Gastrocnemius medialis (tissue), 4 donors: ENCODE results near the gene SH3BP5. TPM values are rescaled to one million over a fixed set of nuclear protein-coding genes. Genes with fewer than 3 reads are reported as not detected.

ENCODE experiments used
- ATAC-seq, 2 donors: fragments of 150-250 bp; one replicate each; pipeline ENCODE4 v1.9.1; 2016
- DNase-seq, 2 donors: peaks; one replicate each; pipeline ENCODE4 v3.0.0-alpha.2; 2019
- H3K27ac ChIP-seq, 4 donors: fragments of 200-600 bp; sonication (generic); 1 replicate in 1 of 4; 2 replicates in 3 of 4; pipeline ENCODE4 v1.5.1; 2016 to 2018; ENCODE audit warnings: mild to moderate bottlenecking in 2 of 4, moderate library complexity in 1 of 4
- H3K27me3 ChIP-seq, 3 donors: fragments of 200-600 bp; sonication (generic) in 2 of 3; 1 replicate in 1 of 3; 2 replicates in 2 of 3; pipeline versions ENCODE4 v1.5.1 to v1.6.0; 2016 to 2019; ENCODE audit warnings: mild to moderate bottlenecking in 1 of 3, moderate library complexity in 1 of 3
- H3K36me3 ChIP-seq, 2 donors: fragments of 200-600 bp; sonication (generic) in 1 of 2; one replicate each; pipeline ENCODE4 v1.5.1; 2017 to 2018
- H3K4me1 ChIP-seq, 2 donors: fragments of 200-600 bp; sonication (generic) in 1 of 2; one replicate each; pipeline ENCODE4 v1.5.1; 2016 to 2017; ENCODE audit warnings: mild to moderate bottlenecking in 2 of 2
- H3K4me3 ChIP-seq, 4 donors: fragments of 200-600 bp; sonication (generic) in 3 of 4; 1 replicate in 1 of 4; 2 replicates in 3 of 4; pipeline ENCODE4 v1.5.1; 2016 to 2019; ENCODE audit warnings: mild to moderate bottlenecking in 2 of 4
- H3K9me3 ChIP-seq, 3 donors: fragments of 200-600 bp; sonication (generic) in 2 of 3; 1 replicate in 1 of 3; 2 replicates in 2 of 3; pipeline ENCODE4 v1.5.1; 2016 to 2019
- POLR2A ChIP-seq, 2 donors: fragments of 450-650 bp; IDR thresholded peaks; one replicate each; pipeline ENCODE4 v1.6.1; 2017; ENCODE audit warnings: antibody characterized with exemption in 2 of 2, mild to moderate bottlenecking in 2 of 2, moderate library complexity in 2 of 2
- in situ Hi-C, 4 donors: fragments of 200-750 bp; cut with MboI; loops; one replicate each; pipeline versions ENCODE4 v1.15.0 to v1.8.0; 2017; ENCODE audit warnings: low sequenced_read_pairs in 4 of 4
- intact Hi-C: fragments of 100-400 bp; cut with DNase I; formaldehyde crosslinking; loops from one replicate; pipeline ENCODE4 v1.15.1; 2023; ENCODE audit warnings: low total_unique reads
- total RNA-seq, 4 donors: library from RNA; depleted of rRNA; stranded (reverse); fragments of >200 nt; gene quantifications; one replicate each; pipeline versions ENCODE4 v1.1.0 to v1.2.3, GENCODE V29; 2016
- TF ChIP-seq, protein P1 (sequence below), 5 experiments: fragments of 450-650 bp in 3 of 5; fragments of 200-600 bp in 2 of 5; sonication (generic) in 2 of 5; IDR thresholded peaks in 4 of 5; conservative IDR thresholded peaks in 1 of 5; 1 replicate in 4 of 5; 2 replicates in 1 of 5; pipeline ENCODE4 v1.5.1; 2016 to 2019; ENCODE audit warnings: antibody characterized with exemption in 5 of 5, mild to moderate bottlenecking in 3 of 5, moderate library complexity in 3 of 5

Gene SH3BP5
- total RNA-seq, 4 donors from 2014 or later: 31.5 to 111 (median 75.5) TPM

DNA sequence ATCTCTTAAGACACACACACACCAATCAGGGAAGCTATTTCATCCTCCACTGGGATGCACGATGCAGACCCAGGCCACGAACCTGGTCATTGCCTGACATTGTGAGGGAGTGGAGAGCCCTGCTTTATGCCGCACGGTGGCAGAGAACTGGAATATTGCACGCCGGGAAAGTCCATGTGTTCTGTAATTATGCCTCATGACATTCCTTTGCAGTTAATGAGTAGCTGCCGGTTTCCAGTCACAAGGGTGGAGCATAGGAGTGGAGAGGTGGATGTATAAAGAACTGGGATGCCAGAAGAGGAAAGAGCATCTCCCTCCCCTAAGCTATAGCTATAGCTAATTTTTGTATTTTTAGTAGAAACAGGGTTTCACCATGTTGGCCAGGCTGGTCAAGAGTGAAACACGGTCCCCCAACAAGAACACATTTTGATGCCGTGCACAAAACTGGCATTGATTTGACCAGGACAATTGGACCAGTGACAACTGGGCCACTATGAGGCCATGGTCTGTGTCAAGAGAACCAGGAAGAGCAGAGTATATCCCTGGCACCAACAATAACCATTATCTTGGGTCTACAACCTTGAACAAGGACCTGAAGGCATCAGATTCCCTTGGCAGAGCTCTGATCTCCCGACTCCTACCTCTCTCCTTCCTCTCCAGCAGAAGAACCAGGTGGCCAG, 51.4 kb downstream of the SH3BP5 start:
- in situ Hi-C loops (no loop called here), intact Hi-C loops (no loop called here)
- ATAC-seq (no peak), DNase-seq (no peak)
- no peaks in the 10 kb centered on the region for H3K36me3 ChIP-seq
- H3K4me1 ChIP-seq: peaks cover 6 to 15% of the 10 kb centered on the region in 2 donors
- TF ChIP-seq POLR2A (IDR thresholded peaks at IDR 0.05): no peak
- TF ChIP-seq, protein P1, sequence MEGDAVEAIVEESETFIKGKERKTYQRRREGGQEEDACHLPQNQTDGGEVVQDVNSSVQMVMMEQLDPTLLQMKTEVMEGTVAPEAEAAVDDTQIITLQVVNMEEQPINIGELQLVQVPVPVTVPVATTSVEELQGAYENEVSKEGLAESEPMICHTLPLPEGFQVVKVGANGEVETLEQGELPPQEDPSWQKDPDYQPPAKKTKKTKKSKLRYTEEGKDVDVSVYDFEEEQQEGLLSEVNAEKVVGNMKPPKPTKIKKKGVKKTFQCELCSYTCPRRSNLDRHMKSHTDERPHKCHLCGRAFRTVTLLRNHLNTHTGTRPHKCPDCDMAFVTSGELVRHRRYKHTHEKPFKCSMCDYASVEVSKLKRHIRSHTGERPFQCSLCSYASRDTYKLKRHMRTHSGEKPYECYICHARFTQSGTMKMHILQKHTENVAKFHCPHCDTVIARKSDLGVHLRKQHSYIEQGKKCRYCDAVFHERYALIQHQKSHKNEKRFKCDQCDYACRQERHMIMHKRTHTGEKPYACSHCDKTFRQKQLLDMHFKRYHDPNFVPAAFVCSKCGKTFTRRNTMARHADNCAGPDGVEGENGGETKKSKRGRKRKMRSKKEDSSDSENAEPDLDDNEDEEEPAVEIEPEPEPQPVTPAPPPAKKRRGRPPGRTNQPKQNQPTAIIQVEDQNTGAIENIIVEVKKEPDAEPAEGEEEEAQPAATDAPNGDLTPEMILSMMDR (IDR thresholded peaks at IDR 0.05 in 4 of 5, conservative IDR thresholded peaks at IDR 0.05 in 1 of 5): no peak
- no peak overlapping the region for H3K4me3 ChIP-seq
- H3K27me3 ChIP-seq: no peaks in the 10 kb centered on the region
- no peaks in the 10 kb centered on the region for H3K9me3 ChIP-seq
- no peak overlapping the region for H3K27ac ChIP-seq

DNA sequence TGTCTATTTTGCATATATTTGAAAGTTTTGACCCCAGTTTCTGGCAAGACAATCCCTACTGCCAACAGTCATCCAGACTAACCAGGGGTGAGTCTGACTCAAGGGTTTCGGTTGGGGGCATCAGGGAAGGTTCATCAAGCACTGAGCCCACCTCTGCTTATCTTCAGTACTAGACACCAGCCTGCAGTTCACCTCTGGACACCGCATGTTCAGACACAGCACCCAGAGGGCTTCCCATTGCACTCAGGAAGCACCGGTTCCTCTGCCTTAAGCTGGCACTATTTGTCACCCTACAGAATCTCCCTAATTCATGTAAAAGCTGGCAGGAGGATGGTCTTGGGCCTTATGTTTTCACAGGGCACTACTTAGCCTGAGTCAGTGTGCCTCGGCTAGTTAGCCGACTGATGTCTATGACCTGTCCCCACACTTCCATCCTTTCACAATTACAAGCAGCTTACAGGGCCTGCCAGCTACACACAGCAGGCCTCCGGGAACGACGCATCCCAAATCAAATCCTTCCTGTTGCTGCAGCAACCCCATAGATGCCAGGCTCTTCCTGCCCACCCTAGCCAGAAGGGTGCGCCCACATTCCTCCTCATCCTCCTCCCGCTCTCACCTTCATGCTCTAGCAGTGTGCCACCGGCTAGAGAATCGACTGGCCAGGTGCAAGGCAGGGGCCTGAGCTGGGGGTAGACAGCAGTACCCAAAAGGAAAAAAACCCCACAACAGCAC, 52.5 kb downstream of the SH3BP5 start:
- no peak for DNase-seq

DNA sequence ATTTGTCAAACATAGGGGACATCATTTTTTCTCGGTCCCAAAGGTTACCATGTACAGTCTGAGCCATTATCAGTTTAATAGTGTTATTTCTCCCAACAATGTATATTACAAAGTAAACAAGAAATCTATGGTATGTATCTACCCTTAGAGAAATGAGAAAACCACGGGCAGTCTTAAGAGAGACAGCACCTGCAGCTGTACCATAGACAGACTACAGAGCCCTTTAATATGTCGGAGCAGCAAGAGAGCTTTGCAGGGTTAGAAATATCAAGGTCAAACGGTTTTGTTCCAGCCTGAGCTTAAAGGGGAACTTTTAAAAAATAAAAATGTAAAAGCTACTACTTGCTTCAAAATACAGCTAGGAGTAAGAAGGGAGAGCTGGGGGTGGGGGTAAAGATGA, 53.2 kb downstream of the SH3BP5 start:
- in situ Hi-C loops: loop anchor here in 1 of 4 donors (10.0 kb wide), 1 partner anchor 56 kb away; the partner anchor contains the start of gene SH3BP5
- Histone ChIP-seq H3K4me3 (no peak overlapping the region), H3K4me1 (peaks cover 0 to 1% of the 10 kb centered on the region in 2 donors), H3K27ac (no peak overlapping the region), H3K9me3 (no peaks in the 10 kb centered on the region), H3K27me3 (no peaks in the 10 kb centered on the region), H3K36me3 (no peaks in the 10 kb centered on the region)
- intact Hi-C loops: no loop called here
- DNase-seq: no peak
- ATAC-seq: no peak
- TF ChIP-seq, protein P1 (IDR thresholded peaks at IDR 0.05 in 4 of 5, conservative IDR thresholded peaks at IDR 0.05 in 1 of 5): no peak
- TF ChIP-seq POLR2A (IDR thresholded peaks at IDR 0.05): no peak

More for the DNA sequence above, 52.5 kb downstream of the SH3BP5 start:
- H3K36me3 ChIP-seq: no peaks in the 10 kb centered on the region
- intact Hi-C loops: no loop called here
- in situ Hi-C loops: loop anchor here in 1 of 4 donors (10.0 kb wide), 1 partner anchor 55 kb away; the partner anchor contains the start of gene SH3BP5
- H3K4me3 ChIP-seq: no peak overlapping the region
- no peak overlapping the region for H3K27ac ChIP-seq
- H3K9me3 ChIP-seq: no peaks in the 10 kb centered on the region
- no peaks in the 10 kb centered on the region for H3K27me3 ChIP-seq
- no peak for TF ChIP-seq POLR2A (IDR thresholded peaks at IDR 0.05)
- TF ChIP-seq, protein P1 (IDR thresholded peaks at IDR 0.05 in 4 of 5, conservative IDR thresholded peaks at IDR 0.05 in 1 of 5): no peak
- H3K4me1 ChIP-seq: peaks cover 1 to 7% of the 10 kb centered on the region in 2 donors
- no peak for ATAC-seq

DNA sequence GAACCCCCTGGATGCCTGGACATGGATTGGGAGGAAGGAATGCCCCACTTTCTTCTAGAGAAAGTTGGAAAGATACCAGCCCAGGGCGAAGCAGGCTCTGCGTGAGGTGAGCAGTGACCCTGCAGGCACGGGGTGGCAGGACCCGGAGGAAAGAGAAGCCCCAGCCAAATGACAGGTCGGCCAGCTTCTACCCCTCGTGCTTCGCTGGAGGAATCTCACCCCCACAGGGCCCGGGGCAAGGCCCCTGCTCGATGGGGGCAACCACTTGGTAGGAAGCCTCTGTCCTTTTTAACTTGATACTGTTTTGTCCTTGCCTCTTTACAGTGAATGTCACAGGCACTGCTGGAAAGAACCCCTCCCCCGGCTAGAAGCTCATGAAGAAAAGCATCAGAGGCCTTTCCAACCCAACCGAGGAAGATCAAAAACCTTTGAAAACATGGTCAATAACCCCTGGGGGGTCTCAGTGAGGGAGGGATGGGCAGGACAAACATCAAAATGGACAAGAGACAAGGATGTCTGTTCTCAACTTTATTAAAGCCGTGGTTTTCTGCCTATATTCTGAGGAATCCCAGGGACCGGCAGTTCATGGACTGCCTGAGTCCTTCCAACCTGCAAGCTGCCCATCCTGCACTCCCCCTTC, 54.4 kb downstream of the SH3BP5 start:
- in situ Hi-C loops: loop anchor here in 1 of 4 donors (10.0 kb wide), 1 partner anchor 57 kb away; the partner anchor contains the start of gene SH3BP5
- DNase-seq: no peak
- no peak for ATAC-seq
- intact Hi-C loops: no loop called here
- Histone ChIP-seq H3K27ac (no peak overlapping the region), H3K4me3 (no peak overlapping the region), H3K4me1 (peaks cover 11 to 12% of the 10 kb centered on the region in 2 donors), H3K9me3 (no peaks in the 10 kb centered on the region), H3K36me3 (no peaks in the 10 kb centered on the region), H3K27me3 (no peaks in the 10 kb centered on the region)
- TF ChIP-seq POLR2A (IDR thresholded peaks at IDR 0.05): no peak
- TF ChIP-seq, protein P1 (IDR thresholded peaks at IDR 0.05 in 4 of 5, conservative IDR thresholded peaks at IDR 0.05 in 1 of 5): no peak
